GM12878 (cell line): ENCODE results near the gene BCLAF3. TPM values are rescaled to one million over a fixed set of nuclear protein-coding genes. Genes with fewer than 3 reads are reported as not detected.
A peak's percentile ranks its signal among the peaks of the same experiment; 100 is the strongest.

Experiments
- ATAC-seq: fragments of 200-7000 bp; cut with Tn5 transposase; 3 replicates; pipeline ENCODE4 v1.9.1; 2020; ENCODE audit warnings: mild to moderate bottlenecking, moderate library complexity
- BruUV-seq: library from RNA; stranded (reverse); fragments of 400-500 nt; replicated peaks from 2 replicates; lab custom pipeline; 2021; lab: Mats Ljungman, UMichigan
- CTCF ChIA-PET: fragments of 300-600 bp; sonication (Branson Sonifier 250); formaldehyde crosslinking; extraction: SDS; loops from one replicate; lab custom pipeline; 2021; ENCODE audit warnings: inconsistent platforms; lab: Yijun Ruan, JAX
- POLR2A ChIA-PET: fragments of 350-600 bp; formaldehyde crosslinking; extraction: SDS; loops from one replicate; lab custom pipeline; 2021; ENCODE audit warnings: inconsistent platforms; lab: Charles Lee
- RAD21 ChIA-PET: fragments of 300-600 bp; sonication (Branson Sonifier 250); formaldehyde crosslinking; loops from one replicate; lab custom pipeline; 2023; ENCODE audit warnings: antibody characterized with exemption; ENCODE audit not compliant: unreplicated experiment; lab: Charles Lee
- SMC1A ChIA-PET: fragments of 300-600 bp; sonication (Branson Sonifier 250); formaldehyde crosslinking; loops from one replicate; lab custom pipeline; 2023; ENCODE audit not compliant: unreplicated experiment, uncharacterized antibody; lab: Charles Lee
- DNase-seq: peaks from one replicate; pipeline ENCODE4 v3.0.0-alpha.2; 2011; ENCODE audit warnings: low read depth, low spot score
- FAIRE-seq: peaks from 3 replicates; lab custom pipeline; 2011; peaks lifted over from hg19 to GRCh38; lab: Jason Lieb, UNC
- H2AFZ ChIP-seq: 2 replicates; pipeline ENCODE4 v1.6.0; 2011; ENCODE audit warnings: low read depth, low read length, control low read depth; ENCODE audit not compliant: control insufficient read depth
- H3K27ac ChIP-seq: 2 replicates; pipeline ENCODE4 v1.5.1; 2011; ENCODE audit warnings: control low read depth; ENCODE audit not compliant: control insufficient read depth, insufficient read depth
- H3K27me3 ChIP-seq, 2 experiments: replicated peaks in 1 of 2; 2 replicates each; pipeline versions ENCODE4 v1.6.0 to v1.6.1; 2011; ENCODE audit warnings: low read length in 1 of 2; ENCODE audit not compliant: control insufficient read depth in 2 of 2, insufficient read depth in 2 of 2
- H3K36me3 ChIP-seq, 2 experiments: 2 replicates each; pipeline ENCODE4 v1.5.1; 2011; ENCODE audit warnings: low read length in 1 of 2; ENCODE audit not compliant: control insufficient read depth in 2 of 2, insufficient read depth in 2 of 2
- H3K4me1 ChIP-seq: 2 replicates; pipeline ENCODE4 v1.6.1; 2011; ENCODE audit warnings: mild to moderate bottlenecking, low read length, moderate library complexity, mixed read lengths; ENCODE audit not compliant: control insufficient read depth, insufficient read depth
- H3K4me2 ChIP-seq: 2 replicates; pipeline ENCODE4 v1.6.0; 2011; ENCODE audit warnings: control low read depth; ENCODE audit not compliant: control insufficient read depth, insufficient read depth
- H3K4me3 ChIP-seq: fragments of 200-600 bp; sonication (generic); 2 replicates; pipeline ENCODE4 v1.5.1; 2016
- H3K79me2 ChIP-seq: 2 replicates; pipeline ENCODE4 v1.6.0; 2011; ENCODE audit warnings: low read length; ENCODE audit not compliant: control insufficient read depth, insufficient read depth
- H3K9ac ChIP-seq: 2 replicates; pipeline ENCODE4 v1.8.0; 2011; ENCODE audit warnings: low read length, control low read depth, mixed read lengths; ENCODE audit not compliant: control insufficient read depth, insufficient read depth
- H3K9me3 ChIP-seq: replicated peaks from 3 replicates; pipeline ENCODE4 v1.5.1; 2011; ENCODE audit warnings: mild to moderate bottlenecking, low read length; ENCODE audit not compliant: control insufficient read depth, insufficient read depth
- H4K20me1 ChIP-seq: 2 replicates; pipeline ENCODE4 v1.6.0; 2011; ENCODE audit not compliant: control insufficient read depth, insufficient read depth
- ATF3 ChIP-seq: IDR thresholded peaks from 2 replicates; pipeline ENCODE4 v1.6.1; 2011; ENCODE audit warnings: low read depth, mild to moderate bottlenecking, low read length, moderate library complexity, borderline replicate concordance; ENCODE audit errors: extremely low read depth
- BCLAF1 ChIP-seq: fragments of 450-650 bp; IDR thresholded peaks from 2 replicates; pipeline ENCODE4 v1.6.1; 2017; ENCODE audit warnings: antibody characterized with exemption, mild to moderate bottlenecking, moderate library complexity
- BHLHE40 ChIP-seq, 2 experiments: fragments of 450-650 bp in 1 of 2; IDR thresholded peaks; 2 replicates each; pipeline ENCODE4 v1.6.1; 2011 to 2017; ENCODE audit warnings: low read depth in 2 of 2, borderline replicate concordance in 1 of 2, improper control_type of control experiment in 1 of 2, low read length in 1 of 2, mild to moderate bottlenecking in 1 of 2
- CUX1 ChIP-seq: IDR thresholded peaks from 2 replicates; pipeline ENCODE4 v1.6.1; 2012; ENCODE audit warnings: improper control_type of control experiment, low read depth, low read length; ENCODE audit not compliant: insufficient replicate concordance
- IKZF1 ChIP-seq: fragments of 450-650 bp; conservative IDR thresholded peaks from 2 replicates; pipeline ENCODE4 v1.6.1; 2017; ENCODE audit warnings: antibody characterized with exemption, mild to moderate bottlenecking
- IKZF2 ChIP-seq, 2 experiments: fragments of 450-650 bp; IDR thresholded peaks; 2 replicates each; pipeline ENCODE4 v1.6.1; 2017; ENCODE audit warnings: mild to moderate bottlenecking in 2 of 2, moderate library complexity in 2 of 2
- ZNF384 ChIP-seq: IDR thresholded peaks from 2 replicates; pipeline ENCODE4 v1.6.1; 2012; ENCODE audit warnings: low read depth, mild to moderate bottlenecking, low read length, improper control_type of control experiment, borderline replicate concordance
- ZNF687 ChIP-seq: fragments of 450-650 bp; IDR thresholded peaks from 2 replicates; pipeline ENCODE4 v1.6.1; 2017; ENCODE audit warnings: mild to moderate bottlenecking, moderate library complexity
- WGBS: methylation state at CpG from one replicate; pipeline ENCODE4 v1.1.6; 2016; ENCODE audit warnings: low lambda C conversion rate; ENCODE audit not compliant: insufficient replicate concordance, insufficient coverage; ENCODE audit errors: missing lambda C conversion rate; 5-methylcytosine and 5-hydroxymethylcytosine counted together
- in situ Hi-C: fragments of 300-500 bp; cut with MboI; formaldehyde crosslinking; loops from 9 replicates; pipeline ENCODE4 v1.14.3; 2018; ENCODE audit warnings: mixed read lengths
- intact Hi-C: fragments of 100-400 bp; cut with micrococcal nuclease; formaldehyde crosslinking; loops from one replicate; pipeline ENCODE4 v1.14.2; 2022; ENCODE audit not compliant: unreplicated experiment
- polyA plus RNA-seq, 11 experiments: library from polyadenylated mRNA; depleted of rRNA in 4 of 11; unstranded in 6 of 11; stranded (reverse) in 5 of 11; fragments of >200 nt; fragmentation: Nextera tagmentation in 4 of 11; fragmentation: Illumina TruSeq in 1 of 11; extraction: Ambion mirVana in 4 of 11; extraction: Trizol in 1 of 11; gene quantifications; 1 replicate in 1 of 11; 2 replicates in 10 of 11; pipeline versions ENCODE4 v1.2.1 to v1.2.3, GENCODE V29; 2011 to 2016; ENCODE audit warnings: inconsistent platforms in 2 of 11, missing spikeins in 2 of 11, low read depth in 1 of 11
- total RNA-seq, 4 experiments: library from RNA; depleted of rRNA in 3 of 4; stranded (reverse); fragments of >200 nt in 3 of 4; fragmentation: Illumina TruSeq in 1 of 4; extraction: Trizol in 1 of 4; gene quantifications; 2 replicates each; pipeline versions ENCODE4 v1.2.1 to v1.2.3, GENCODE V29; 2013 to 2021

The BCLAF3 gene
- total and polyA plus RNA-seq, 10 of the 15 experiments (the other 5 are each of a cell fraction or from before 2014, with no cell fraction given) = 0.74 to 4.4 (median 2.6) TPM

GRCh38 chrX:20029728-20030127 is 38.9 kb upstream of the BCLAF3 start:
- no peak for FAIRE-seq
- TF ChIP-seq ATF3 (no peak), BHLHE40 (IDR thresholded peaks at IDR 0.05; ENCODE audit: borderline replicate concordance in 1 of 2, low read depth in 2 of 2, low read length in 1 of 2) (peak in 1 of 2 experiments; percentile 52; a peak in 1 of 4 replicates), CUX1 (no peak), IKZF2 (IDR thresholded peaks at IDR 0.05) (peak in 1 of 2 experiments; percentile 31; a peak in 2 of 4 replicates), IKZF1 (0 out of 2 replicates have a peak, but pooled peaks have one; percentile 35), ZNF384 (0 out of 2 replicates have a peak, but pooled peaks have one; percentile 6), ZNF687 (0 out of 2 replicates have a peak, but pooled peaks have one; percentile 20), BCLAF1 (no peak)

More at GRCh38 chrX:20029728-20030127, 38.9 kb upstream of the BCLAF3 start:
- 25% methylated on average over 2 of the region's 2 CpGs for WGBS
- Histone ChIP-seq H3K27me3 (no peaks in the 10 kb centered on the region; a peak in 1 of 4 replicates), H4K20me1 (no peaks in the 10 kb centered on the region), H3K79me2 (no peaks in the 10 kb centered on the region), H3K9ac (no peak overlapping the region), H3K4me1 (no peaks in the 10 kb centered on the region), H3K36me3 (no peaks in the 10 kb centered on the region), H2AFZ (no peak overlapping the region), H3K4me3 (no peak overlapping the region), H3K4me2 (no peak overlapping the region), H3K27ac (no peak overlapping the region), H3K9me3 (no peaks in the 10 kb centered on the region)
- in situ Hi-C loops = no loop called here
- peak; percentile 2 for DNase-seq
- ChIA-PET RAD21 (interaction anchor here (0.7 to 0.9 kb wide), 3 partner anchors 32 to 125 kb away, joined by 3 to 4 read pairs (median 3); no protein-coding TSS in a partner anchor), CTCF (interaction anchor here (1.0 to 1.3 kb wide), 4 partner anchors 12 to 32 kb away, joined by 3 to 5 read pairs (median 3); no protein-coding TSS in a partner anchor), POLR2A (interaction anchor here (0.7 to 0.8 kb wide), 2 partner anchors 20 to 1113 kb away, joined by 4 read pairs; no protein-coding TSS in a partner anchor), SMC1A (interaction anchor here (0.7 to 1.7 kb wide), 3 partner anchors 13 to 29 kb away, joined by 3 to 4 read pairs (median 3); no protein-coding TSS in a partner anchor)
- intact Hi-C loops = no loop called here
- no TSS peak for BruUV-seq
- ATAC-seq = peak; percentile 90
